Stomach smooth muscle (tissue), 2 donors: ENCODE results near the gene ELOF1.

Source experiments
- H3K27ac ChIP-seq: one replicate; pipeline ENCODE4 v1.7.0; 2013; ENCODE audit warnings: mild to moderate bottlenecking, low read length, inconsistent platforms
- H3K27me3 ChIP-seq, 2 donors: one replicate each; pipeline ENCODE4 v1.7.0; 2013; ENCODE audit warnings: low read length in 2 of 2; ENCODE audit not compliant: insufficient read depth in 2 of 2, control insufficient read depth in 1 of 2
- H3K36me3 ChIP-seq, 2 donors: one replicate each; pipeline ENCODE4 v1.7.0; 2013; ENCODE audit warnings: low read length in 2 of 2; ENCODE audit not compliant: control insufficient read depth in 2 of 2, insufficient read depth in 2 of 2
- H3K4me1 ChIP-seq: one replicate; pipeline ENCODE4 v1.7.0; 2013; ENCODE audit warnings: low read length; ENCODE audit not compliant: control insufficient read depth, insufficient read depth
- H3K4me3 ChIP-seq, 2 donors: one replicate each; pipeline ENCODE4 v1.7.0; 2013; ENCODE audit warnings: low read length in 2 of 2
- H3K9ac ChIP-seq, 2 donors: one replicate each; pipeline ENCODE4 v1.7.0; 2013; ENCODE audit warnings: low read length in 2 of 2, mild to moderate bottlenecking in 1 of 2
- H3K9me3 ChIP-seq, 2 donors: one replicate each; pipeline ENCODE4 v1.7.0; 2013; ENCODE audit warnings: low read length in 2 of 2; ENCODE audit not compliant: control insufficient read depth in 2 of 2
- donor health status: healthy.
- donor health status: Pancreatic carcinoma.

Gene ELOF1

GRCh38 chr19:11550265-11550664, 8.8 kb downstream of the ELOF1 start:
- Histone ChIP-seq H3K9me3 (no peaks in the 10 kb centered on the region), H3K27me3 (no peaks in the 10 kb centered on the region), H3K4me1 (peaks cover 38% of the 10 kb centered on the region), H3K4me3 (no peak overlapping the region), H3K9ac (no peak overlapping the region), H3K27ac (peak overlapping the region; percentile 58), H3K36me3 (peaks cover 46 to 51% of the 10 kb centered on the region in 2 donors)

- Histone ChIP-seq H3K9me3 (no peaks in the 10 kb centered on the region), H3K27ac (peak overlapping the region; percentile 55), H3K36me3 (peaks cover 48 to 51% of the 10 kb centered on the region in 2 donors), H3K4me1 (peaks cover 41% of the 10 kb centered on the region), H3K9ac (no peak overlapping the region), H3K27me3 (no peaks in the 10 kb centered on the region), H3K4me3 (no peak overlapping the region)
Observed at GRCh38 chr19:11549386-11549953, 9.6 kb downstream of the ELOF1 start.

- H3K9me3 ChIP-seq: no peaks in the 10 kb centered on the region
- H3K4me1 ChIP-seq: peaks cover 47% of the 10 kb centered on the region
- H3K4me3 ChIP-seq: no peak overlapping the region
- H3K27ac ChIP-seq: peak overlapping the region; percentile 24
- peaks cover 41 to 46% of the 10 kb centered on the region in 2 donors for H3K36me3 ChIP-seq
- H3K27me3 ChIP-seq: no peaks in the 10 kb centered on the region
- no peak overlapping the region for H3K9ac ChIP-seq
Observed at GRCh38 chr19:11547929-11548700, 10.9 kb downstream of the ELOF1 start.

GRCh38 chr19:11541238-11541637, 17.8 kb downstream of the ELOF1 start:
- Histone ChIP-seq H3K9me3 (no peaks in the 10 kb centered on the region), H3K9ac (peak overlapping the region; percentile 98 to 100), H3K4me1 (peaks cover 55% of the 10 kb centered on the region), H3K27ac (peak overlapping the region; percentile 100), H3K36me3 (peaks cover 15 to 29% of the 10 kb centered on the region in 2 donors), H3K27me3 (no peaks in the 10 kb centered on the region), H3K4me3 (peak overlapping the region; percentile 95 to 96)

- H3K4me1 ChIP-seq: peaks cover 57% of the 10 kb centered on the region
- no peaks in the 10 kb centered on the region for H3K27me3 ChIP-seq
- peak overlapping the region; percentile 100 for H3K27ac ChIP-seq
- peak overlapping the region; percentile 95 to 96 for H3K4me3 ChIP-seq
- peaks cover 12 to 25% of the 10 kb centered on the region in 2 donors for H3K36me3 ChIP-seq
- H3K9me3 ChIP-seq: no peaks in the 10 kb centered on the region
- H3K9ac ChIP-seq: peak overlapping the region; percentile 98 to 100
Observed at GRCh38 chr19:11540645-11541044, 18.4 kb downstream of the ELOF1 start.

- Histone ChIP-seq H3K27ac (peak overlapping the region; percentile 100), H3K4me1 (peaks cover 58% of the 10 kb centered on the region), H3K9ac (peak overlapping the region; percentile 100)
Observed at GRCh38 chr19:11539495-11540365, 19.3 kb downstream of the ELOF1 start.

GRCh38 chr19:11538232-11539036, 20.6 kb downstream of the ELOF1 start, which contains the start of gene CNN1:
CNN1 (plus strand) TSS chr19:11538851; CDS start chr19:11538928, 77 bp downstream.
- H3K27me3 ChIP-seq: no peaks in the 10 kb centered on the region
- H3K27ac ChIP-seq: peak within 1 kb of the TSS; percentile 100
- no peaks in the 10 kb centered on the region for H3K9me3 ChIP-seq
- peak within 1 kb of the TSS; percentile 86 to 95 for H3K4me3 ChIP-seq
- H3K9ac ChIP-seq: peak within 1 kb of the TSS; percentile 100
- H3K4me1 ChIP-seq: peaks cover 54% of the 10 kb centered on the region
- H3K36me3 ChIP-seq: peaks cover 8 to 14% of the 10 kb centered on the region in 2 donors

More at GRCh38 chr19:11539495-11540365, 19.3 kb downstream of the ELOF1 start:
- Histone ChIP-seq H3K4me3 (peak overlapping the region; percentile 95 to 96), H3K36me3 (peaks cover 12 to 21% of the 10 kb centered on the region in 2 donors), H3K9me3 (no peaks in the 10 kb centered on the region), H3K27me3 (no peaks in the 10 kb centered on the region)

- peaks cover 38% of the 10 kb centered on the region for H3K4me1 ChIP-seq
- H3K9ac ChIP-seq: peak overlapping the region; percentile 90 to 92
- H3K36me3 ChIP-seq: peaks cover under 1 to 6% of the 10 kb centered on the region in 2 donors
- H3K27me3 ChIP-seq: no peaks in the 10 kb centered on the region
- peak overlapping the region; percentile 100 for H3K27ac ChIP-seq
- peak overlapping the region; percentile 66 to 70 for H3K4me3 ChIP-seq
- H3K9me3 ChIP-seq: no peaks in the 10 kb centered on the region
Observed at GRCh38 chr19:11535792-11536595, 23.0 kb downstream of the ELOF1 start.

GRCh38 chr19:11534948-11535347, 24.1 kb downstream of the ELOF1 start:
- Histone ChIP-seq H3K9me3 (no peaks in the 10 kb centered on the region), H3K36me3 (no peaks in the 10 kb centered on the region), H3K4me3 (peak overlapping the region in 1 of 2 donors; percentile 70), H3K27me3 (no peaks in the 10 kb centered on the region), H3K4me1 (peaks cover 32% of the 10 kb centered on the region), H3K9ac (peak overlapping the region; percentile 29 to 90), H3K27ac (peak overlapping the region; percentile 100)
